ENCODE results near the gene NEDD9. TPM values are rescaled to one million over a fixed set of nuclear protein-coding genes. Genes with fewer than 3 reads are reported as not detected.

The NEDD9 gene
- total and polyA plus RNA-seq, 3 experiments from 2014 or later = 39.9 to 41.0 (median 40.2) TPM

- Mint-ChIP-seq H3K27ac (peak overlapping the region; percentile 93 to 100 (median 98)), H3K4me3 (peak overlapping the region; percentile 89 to 97 (median 91)), H3K4me1 (peaks cover 68 to 88% (median 81%) of the 10 kb centered on the region in 3 donors), H3K36me3 (peaks cover 0 to 7% (median 4%) of the 10 kb centered on the region in 3 donors), H3K27me3 (no peaks in the 10 kb centered on the region), H3K9me3 (no peaks in the 10 kb centered on the region)
- no peak for DNase-seq
- H3K9me3 ChIP-seq (ENCODE audit: low read length) = no peaks in the 10 kb centered on the region
- H3K4me1 ChIP-seq (ENCODE audit: insufficient read depth, low read length) = peaks cover 26% of the 10 kb centered on the region
- H3K4me3 ChIP-seq (ENCODE audit: low read length) = peak overlapping the region; percentile 66
- H3K27ac ChIP-seq (ENCODE audit: low read depth, low read length) = peak overlapping the region; percentile 75
- no peaks in the 10 kb centered on the region for H3K36me3 ChIP-seq (ENCODE audit: insufficient read depth, low read length)
- H3K27me3 ChIP-seq (ENCODE audit: insufficient read depth, low read length, poor library complexity, severe bottlenecking) = no peaks in the 10 kb centered on the region
- CTCF ChIA-PET = interaction anchor here (0.8 to 2.1 kb wide), 3 partner anchors 59 to 264 kb away, joined by 3 to 5 read pairs (median 4); no protein-coding TSS in a partner anchor
- POLR2A ChIA-PET = interaction anchor here (0.6 to 1.4 kb wide), 7 partner anchors 8 to 138 kb away, joined by 3 to 13 read pairs (median 3); partner anchors contain the start of gene SMIM13
Measured at GRCh38 chr6:11231564-11232192, 790 bp downstream of the NEDD9 start.

DNA sequence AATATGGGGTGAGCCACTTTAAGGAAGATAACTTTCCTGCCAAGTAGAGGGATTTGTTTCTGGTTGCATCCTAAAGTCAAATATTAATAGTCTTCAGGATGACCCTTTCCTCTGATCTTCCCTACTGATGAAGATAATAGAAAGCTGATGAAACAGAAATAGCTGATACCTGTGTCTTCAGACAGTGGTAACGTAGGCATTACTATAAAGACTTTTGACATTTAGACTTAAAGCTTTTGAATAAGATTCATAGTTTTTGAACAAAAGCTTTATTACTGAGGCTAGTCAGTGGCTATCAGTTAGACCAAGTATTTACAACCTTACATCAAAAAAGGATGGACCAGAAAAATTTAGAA, 1.4 kb downstream of the NEDD9 start:
- H3K4me3 ChIP-seq (ENCODE audit: low read length) = no peak overlapping the region
- peaks cover 20% of the 10 kb centered on the region for H3K4me1 ChIP-seq (ENCODE audit: insufficient read depth, low read length)
- CTCF ChIA-PET = interaction anchor here (0.8 to 2.1 kb wide), 3 partner anchors 14 to 265 kb away, joined by 3 to 5 read pairs (median 4); no protein-coding TSS in a partner anchor
- Mint-ChIP-seq H3K27me3 (no peaks in the 10 kb centered on the region), H3K4me3 (peak overlapping the region; percentile 89 to 97 (median 91)), H3K36me3 (peaks cover 0 to 7% (median 4%) of the 10 kb centered on the region in 3 donors), H3K27ac (peak overlapping the region; percentile 26 to 100 (median 98)), H3K4me1 (peaks cover 67 to 88% (median 79%) of the 10 kb centered on the region in 3 donors), H3K9me3 (no peaks in the 10 kb centered on the region)
- H3K27ac ChIP-seq (ENCODE audit: low read depth, low read length) = peak overlapping the region; percentile 75
- POLR2A ChIA-PET = interaction anchor here (1.1 kb wide), 1 partner anchor 9 kb away, joined by 5 read pairs; no protein-coding TSS in a partner anchor
- H3K9me3 ChIP-seq (ENCODE audit: low read length) = no peaks in the 10 kb centered on the region
- no peaks in the 10 kb centered on the region for H3K36me3 ChIP-seq (ENCODE audit: insufficient read depth, low read length)
- DNase-seq = no peak
- no peaks in the 10 kb centered on the region for H3K27me3 ChIP-seq (ENCODE audit: insufficient read depth, low read length, poor library complexity, severe bottlenecking)

DNA sequence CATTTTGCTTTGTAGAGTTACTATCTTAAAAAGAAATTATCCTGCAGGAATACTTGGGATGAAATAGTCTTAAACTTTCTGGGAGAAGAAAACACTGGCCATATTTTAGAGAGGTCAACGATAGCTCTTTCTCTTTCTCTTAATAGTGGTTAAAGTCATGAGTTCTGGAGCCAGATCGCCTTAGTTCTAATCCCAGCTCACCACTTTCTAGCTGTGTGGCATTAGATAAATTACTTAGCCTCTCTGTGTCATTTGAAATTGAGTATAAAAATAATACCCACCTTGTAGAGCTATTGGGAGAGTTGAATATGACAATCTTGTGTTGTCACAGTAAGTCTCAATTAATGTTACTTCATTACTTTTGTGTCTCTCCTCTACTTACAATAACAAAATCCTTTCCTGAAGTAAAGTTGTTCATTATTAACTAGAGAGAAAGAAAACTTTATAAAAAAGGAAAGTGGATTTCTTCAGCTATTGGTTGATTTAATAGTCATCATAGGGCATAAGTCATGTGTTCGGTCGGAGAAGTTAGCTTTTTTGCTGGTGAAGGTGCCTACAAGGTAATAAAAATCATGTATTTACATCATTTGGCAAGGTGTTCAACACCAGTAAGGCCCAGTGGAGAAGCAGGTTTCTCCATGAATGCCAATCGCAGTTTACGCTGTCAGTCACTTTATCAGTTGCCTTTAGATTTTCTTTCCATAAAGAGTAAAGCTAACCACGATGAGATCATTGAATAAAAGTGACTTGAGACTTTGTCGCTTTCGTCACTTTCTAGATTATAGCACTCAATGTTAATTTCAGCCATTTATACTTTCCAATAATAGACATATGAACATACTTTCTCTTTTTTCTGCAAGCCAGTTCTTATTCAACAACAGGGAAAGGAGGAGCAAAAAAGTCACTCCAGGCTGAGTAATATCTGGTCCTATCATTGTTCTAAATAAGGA, 2.0 kb downstream of the NEDD9 start:
- no peak overlapping the region for H3K27ac ChIP-seq (ENCODE audit: low read depth, low read length)
- H3K4me3 ChIP-seq (ENCODE audit: low read length) = no peak overlapping the region

DNA sequence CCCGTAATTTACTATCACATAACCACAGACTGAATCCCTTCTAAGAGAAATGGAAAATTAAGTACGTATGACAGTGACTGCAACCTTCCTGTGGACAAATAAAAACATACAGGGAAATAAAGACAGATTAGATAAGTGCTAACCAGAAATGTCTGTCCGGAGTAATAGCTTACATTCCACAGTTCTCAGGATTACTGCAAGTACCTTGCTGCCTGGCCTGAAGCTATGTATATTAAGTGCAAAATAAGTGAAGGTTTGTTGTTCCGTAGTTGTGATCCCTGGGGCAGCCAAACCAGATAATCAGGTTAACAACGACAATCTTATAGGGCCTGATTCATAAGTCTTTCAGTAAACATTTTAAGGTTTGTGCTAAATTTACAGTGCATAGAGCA, 2.8 kb downstream of the NEDD9 start:
- no peaks in the 10 kb centered on the region for H3K9me3 ChIP-seq (ENCODE audit: low read length)
- Mint-ChIP-seq H3K36me3 (peaks cover 0 to 8% (median 4%) of the 10 kb centered on the region in 3 donors), H3K9me3 (no peaks in the 10 kb centered on the region), H3K4me3 (peak overlapping the region in 6 of 7 donors; percentile 42 to 97 (median 91)), H3K27me3 (no peaks in the 10 kb centered on the region), H3K4me1 (peaks cover 71 to 91% (median 83%) of the 10 kb centered on the region in 3 donors), H3K27ac (peak overlapping the region in 6 of 8 donors; percentile 29 to 98 (median 54))
- no peak overlapping the region for H3K4me3 ChIP-seq (ENCODE audit: low read length)
- ChIA-PET POLR2A (no interaction called here), CTCF (interaction anchor here (1.4 to 1.6 kb wide), 2 partner anchors 12 to 57 kb away, joined by 3 to 7 read pairs; no protein-coding TSS in a partner anchor)
- no peak for DNase-seq
- H3K36me3 ChIP-seq (ENCODE audit: insufficient read depth, low read length) = no peaks in the 10 kb centered on the region
- no peak overlapping the region for H3K27ac ChIP-seq (ENCODE audit: low read depth, low read length)
- H3K27me3 ChIP-seq (ENCODE audit: insufficient read depth, low read length, poor library complexity, severe bottlenecking) = no peaks in the 10 kb centered on the region
- peaks cover 26% of the 10 kb centered on the region for H3K4me1 ChIP-seq (ENCODE audit: insufficient read depth, low read length)

More for the DNA sequence above, 2.0 kb downstream of the NEDD9 start:
- POLR2A ChIA-PET = interaction anchor here (0.6 to 1.1 kb wide), 2 partner anchors 8 to 871 kb away, joined by 3 to 5 read pairs; no protein-coding TSS in a partner anchor
- Histone ChIP-seq H3K4me1 (ENCODE audit: insufficient read depth, low read length) (peaks cover 18% of the 10 kb centered on the region), H3K27me3 (ENCODE audit: insufficient read depth, low read length, poor library complexity, severe bottlenecking) (no peaks in the 10 kb centered on the region), H3K9me3 (ENCODE audit: low read length) (no peaks in the 10 kb centered on the region), H3K36me3 (ENCODE audit: insufficient read depth, low read length) (no peaks in the 10 kb centered on the region)
- CTCF ChIA-PET = interaction anchor here (1.4 to 2.1 kb wide), 3 partner anchors 13 to 265 kb away, joined by 3 to 7 read pairs (median 5); no protein-coding TSS in a partner anchor
- Mint-ChIP-seq H3K9me3 (no peaks in the 10 kb centered on the region), H3K27me3 (no peaks in the 10 kb centered on the region), H3K4me3 (peak overlapping the region; percentile 89 to 97 (median 91)), H3K36me3 (peaks cover 0 to 7% (median 4%) of the 10 kb centered on the region in 3 donors), H3K4me1 (peaks cover 65 to 86% (median 78%) of the 10 kb centered on the region in 3 donors), H3K27ac (peak overlapping the region; percentile 10 to 100 (median 98))
- DNase-seq = no peak

DNA sequence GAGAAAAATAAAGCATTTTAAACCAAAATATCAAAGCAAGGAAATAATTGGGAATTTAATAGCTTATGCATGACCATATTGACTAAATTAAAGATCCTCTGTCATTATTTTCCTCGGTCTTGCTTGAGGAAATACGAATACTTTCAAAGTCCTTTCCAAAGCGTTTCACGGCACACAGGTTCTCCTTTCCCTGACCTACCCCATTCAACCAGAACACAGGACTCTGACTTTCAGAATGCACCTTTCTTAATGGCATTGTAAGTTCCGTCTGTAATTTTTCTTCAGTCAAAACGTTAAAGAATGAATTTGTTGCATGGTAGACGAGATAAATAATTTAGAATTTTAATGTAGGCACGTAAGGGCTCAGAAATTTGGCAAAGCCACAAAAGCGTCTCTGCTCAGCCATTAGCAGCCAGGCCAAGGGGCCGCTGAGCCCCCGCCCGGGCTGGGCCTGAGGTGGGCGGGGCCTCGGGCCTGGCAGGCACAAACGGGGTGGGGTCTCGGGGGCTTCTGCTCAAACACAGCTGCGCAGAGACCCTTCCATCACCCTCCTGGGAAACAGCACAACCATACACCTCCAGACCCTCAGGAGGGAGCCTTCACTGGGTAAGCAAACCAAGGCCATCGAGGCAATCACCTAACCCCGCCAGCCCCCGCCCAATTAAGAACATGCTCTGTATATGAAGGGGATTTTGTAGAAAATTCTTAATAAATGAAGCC, 3.4 kb downstream of the NEDD9 start:
- Histone ChIP-seq H3K9me3 (ENCODE audit: low read length) (no peaks in the 10 kb centered on the region), H3K4me1 (ENCODE audit: insufficient read depth, low read length) (peaks cover 31% of the 10 kb centered on the region), H3K4me3 (ENCODE audit: low read length) (no peak overlapping the region), H3K27me3 (ENCODE audit: insufficient read depth, low read length, poor library complexity, severe bottlenecking) (no peaks in the 10 kb centered on the region), H3K27ac (ENCODE audit: low read depth, low read length) (no peak overlapping the region), H3K36me3 (ENCODE audit: insufficient read depth, low read length) (no peaks in the 10 kb centered on the region)
- ChIA-PET POLR2A (no interaction called here), CTCF (interaction anchor here (1.6 kb wide), 1 partner anchor 57 kb away, joined by 7 read pairs; no protein-coding TSS in a partner anchor)
- Mint-ChIP-seq H3K27me3 (no peaks in the 10 kb centered on the region), H3K36me3 (peaks cover 0 to 8% (median 4%) of the 10 kb centered on the region in 3 donors), H3K4me3 (peak overlapping the region in 3 of 7 donors; percentile 42 to 97 (median 91)), H3K27ac (peak overlapping the region in 3 of 8 donors; percentile 32 to 98 (median 34)), H3K4me1 (peaks cover 73 to 92% (median 85%) of the 10 kb centered on the region in 3 donors), H3K9me3 (no peaks in the 10 kb centered on the region)
- DNase-seq = no peak

DNA sequence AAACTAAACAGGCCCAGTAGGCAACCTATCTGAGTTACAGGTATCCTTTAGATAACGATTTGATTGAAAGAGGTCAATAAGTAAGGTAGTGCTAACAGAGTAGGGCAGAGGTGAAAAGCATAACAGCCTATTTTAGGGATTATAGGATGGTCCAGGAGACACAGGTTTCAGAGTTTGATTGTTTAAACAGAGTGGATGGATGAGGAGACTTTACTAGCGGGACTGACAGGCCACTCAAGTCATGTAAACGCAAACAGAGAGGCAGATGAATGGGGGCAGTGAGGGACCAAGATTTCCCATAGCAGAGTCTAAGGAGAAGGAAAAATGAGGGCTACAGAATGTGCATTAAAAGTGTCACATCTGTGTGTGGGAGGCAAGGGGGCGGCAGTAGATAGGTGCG, 4.8 kb downstream of the NEDD9 start:
- Histone ChIP-seq H3K4me1 (ENCODE audit: insufficient read depth, low read length) (peaks cover 35% of the 10 kb centered on the region), H3K27me3 (ENCODE audit: insufficient read depth, low read length, poor library complexity, severe bottlenecking) (no peaks in the 10 kb centered on the region), H3K9me3 (ENCODE audit: low read length) (no peaks in the 10 kb centered on the region), H3K27ac (ENCODE audit: low read depth, low read length) (no peak overlapping the region), H3K4me3 (ENCODE audit: low read length) (no peak overlapping the region), H3K36me3 (ENCODE audit: insufficient read depth, low read length) (no peaks in the 10 kb centered on the region)
- Mint-ChIP-seq H3K4me3 (peak overlapping the region in 1 of 7 donors; percentile 58), H3K27ac (peak overlapping the region in 3 of 8 donors; percentile 3 to 32 (median 4)), H3K36me3 (peaks cover 0 to 6% (median 4%) of the 10 kb centered on the region in 3 donors), H3K9me3 (no peaks in the 10 kb centered on the region), H3K27me3 (no peaks in the 10 kb centered on the region), H3K4me1 (peaks cover 75 to 93% (median 85%) of the 10 kb centered on the region in 3 donors)
- DNase-seq = no peak
- ChIA-PET POLR2A (no interaction called here), CTCF (no interaction called here)

DNA sequence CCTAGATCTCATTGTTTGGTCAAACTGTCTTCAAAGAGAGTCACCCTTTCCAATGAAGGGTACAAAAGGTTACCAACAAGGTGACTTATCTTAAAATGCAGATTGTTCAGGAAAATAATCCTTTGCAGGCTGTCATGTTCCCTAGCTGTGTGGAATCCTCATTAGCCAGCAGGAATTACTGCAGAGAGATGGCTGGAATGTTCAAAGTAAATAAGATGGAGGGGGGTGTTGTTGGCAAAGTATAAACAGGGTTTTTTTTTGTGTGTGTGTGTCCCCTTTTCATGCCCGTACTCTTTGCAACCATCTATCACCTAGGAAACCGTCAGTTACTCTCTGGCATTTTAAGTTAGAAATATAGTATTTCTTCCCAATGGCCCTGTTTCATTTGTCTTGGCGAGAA, 6.5 kb downstream of the NEDD9 start:
- POLR2A ChIA-PET = no interaction called here
- peaks cover 0 to 5% (median 4%) of the 10 kb centered on the region in 3 donors for H3K36me3 Mint-ChIP-seq
- no peaks in the 10 kb centered on the region for H3K9me3 ChIP-seq (ENCODE audit: low read length)
- H3K36me3 ChIP-seq (ENCODE audit: insufficient read depth, low read length) = no peaks in the 10 kb centered on the region
- peak overlapping the region in 6 of 8 donors; percentile 29 to 95 (median 76) for H3K27ac Mint-ChIP-seq
- H3K4me3 Mint-ChIP-seq = peak overlapping the region; percentile 4 to 62 (median 39)
- H3K4me1 ChIP-seq (ENCODE audit: insufficient read depth, low read length) = peaks cover 33% of the 10 kb centered on the region
- no peak overlapping the region for H3K27ac ChIP-seq (ENCODE audit: low read depth, low read length)
- H3K27me3 Mint-ChIP-seq = no peaks in the 10 kb centered on the region
- no peak overlapping the region for H3K4me3 ChIP-seq (ENCODE audit: low read length)
- no peak for DNase-seq
- no peaks in the 10 kb centered on the region for H3K27me3 ChIP-seq (ENCODE audit: insufficient read depth, low read length, poor library complexity, severe bottlenecking)
- H3K4me1 Mint-ChIP-seq = peaks cover 75 to 89% (median 82%) of the 10 kb centered on the region in 3 donors
- H3K9me3 Mint-ChIP-seq = no peaks in the 10 kb centered on the region
- CTCF ChIA-PET = no interaction called here

Data from CD8-positive, alpha-beta memory T cell (primary cell).